T-helper 9 cell (primary cell): Measurements from ENCODE around the gene FAM184A.
A peak's percentile ranks its signal among the peaks of the same experiment; 100 is the strongest.

Experiments used
- DNase-seq: peaks from one replicate; pipeline ENCODE4 v3.0.0-alpha.2; 2020

The FAM184A gene

DNA sequence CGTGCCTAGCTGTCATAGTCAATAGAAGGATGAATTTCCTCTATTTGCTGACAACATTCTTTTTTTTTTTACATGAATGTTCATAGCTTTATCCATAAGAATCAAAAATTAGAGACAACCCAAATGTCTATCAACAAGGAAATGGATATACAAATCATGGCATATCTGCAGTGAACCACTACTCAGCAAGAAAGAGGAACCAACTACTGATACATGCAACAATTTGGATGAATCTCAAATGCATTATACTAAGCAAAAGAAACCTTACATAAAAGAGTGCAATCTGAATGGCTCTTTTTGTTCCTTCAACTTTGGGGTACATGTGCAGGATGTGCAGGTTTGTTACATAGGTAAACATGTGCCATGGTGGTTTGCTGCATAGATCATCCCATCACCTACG lies 125.8 kb downstream of the FAM184A start:
- DNase-seq = no peak

DNA sequence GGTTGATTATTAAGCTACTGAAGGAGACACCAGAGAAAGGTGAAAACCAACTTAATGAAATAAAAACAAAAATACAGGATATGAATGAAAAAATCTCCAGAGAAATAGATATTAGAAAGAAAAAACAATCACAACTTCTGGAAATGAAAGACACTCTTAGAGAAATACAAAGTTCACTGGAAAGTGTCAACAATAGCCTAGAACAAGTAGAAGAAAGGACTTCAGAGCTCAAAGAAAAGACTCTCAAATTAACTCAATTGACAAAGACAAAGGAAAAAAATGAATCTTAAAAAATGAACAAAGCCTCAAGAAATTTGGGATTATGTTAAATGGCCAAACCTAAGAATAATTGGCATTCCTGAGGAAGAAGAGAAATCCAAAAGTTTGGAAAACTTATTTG lies 133.2 kb downstream of the FAM184A start:
- no peak for DNase-seq

DNA sequence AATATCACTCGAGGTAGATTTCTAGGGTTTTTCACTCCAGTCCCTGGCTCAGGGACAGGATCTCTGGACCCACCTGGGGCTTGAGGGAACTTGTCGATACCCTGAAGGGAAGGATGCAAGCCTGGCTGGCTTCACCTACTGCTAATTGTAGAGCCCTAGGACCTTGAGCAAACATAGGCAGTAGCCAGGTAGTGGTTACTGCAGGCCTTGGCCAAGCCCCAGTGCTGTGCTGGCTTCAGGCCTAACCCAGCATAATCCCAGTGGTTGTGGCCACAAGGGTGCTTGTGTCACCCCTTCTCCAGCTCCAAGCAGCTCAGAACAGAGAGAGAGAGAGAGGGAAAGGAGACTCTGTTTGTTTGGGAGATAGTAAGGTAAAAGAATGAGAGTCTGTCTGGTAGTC lies 137.7 kb downstream of the FAM184A start:
- no peak for DNase-seq

DNA sequence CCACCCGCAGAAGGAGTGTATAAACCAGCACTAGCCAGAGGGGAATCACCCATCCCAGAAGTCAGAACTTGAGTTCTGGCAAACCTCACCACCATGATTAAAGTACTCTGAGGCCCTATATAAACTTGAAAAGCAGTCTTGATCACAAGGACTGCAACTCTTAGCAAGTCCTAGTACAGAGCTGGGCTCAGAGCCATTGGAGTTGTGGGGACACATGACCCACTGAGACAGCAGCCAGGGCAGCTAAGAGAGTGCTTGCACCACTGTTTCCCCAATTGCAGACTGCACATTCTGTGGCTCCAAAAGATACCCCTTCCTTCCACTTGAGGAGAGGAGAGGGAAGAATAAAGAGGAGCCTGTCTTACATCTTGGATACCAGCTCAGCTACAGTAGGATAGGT lies 138.8 kb downstream of the FAM184A start:
- DNase-seq = no peak

DNA sequence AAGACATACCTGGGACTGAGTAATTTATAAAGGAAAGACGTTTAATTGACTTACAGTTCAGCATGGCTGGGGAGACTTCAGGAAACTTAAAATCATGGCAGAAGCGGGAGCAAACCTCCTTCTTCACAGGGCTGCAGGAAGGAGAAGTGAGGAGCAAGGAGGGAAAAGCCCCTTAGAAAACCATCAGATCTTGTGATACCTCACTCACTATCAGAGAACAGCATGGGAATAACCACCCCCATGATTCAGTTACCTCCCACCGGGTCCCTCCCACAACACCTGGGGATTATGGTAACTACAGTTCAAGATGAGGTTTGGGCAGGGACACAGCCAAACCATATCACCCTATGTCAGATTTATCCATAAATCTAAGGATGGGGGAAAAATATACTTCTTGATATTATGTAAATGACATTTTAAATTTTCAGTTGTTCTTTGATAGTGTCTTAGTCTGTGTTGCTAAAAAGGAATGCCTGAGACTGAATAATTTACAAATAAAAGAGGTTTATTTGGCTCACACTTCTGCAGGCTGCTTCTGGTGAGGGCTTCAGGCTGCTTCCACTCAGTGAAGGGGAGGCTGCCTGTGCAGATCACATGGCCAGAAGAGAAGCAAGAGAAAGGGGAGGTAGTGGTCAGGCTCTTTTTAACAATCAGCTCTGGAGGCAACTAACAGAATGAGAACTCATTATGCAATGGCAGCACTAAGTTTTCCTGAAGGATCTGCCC lies 142.3 kb downstream of the FAM184A start:
- no peak for DNase-seq

DNA sequence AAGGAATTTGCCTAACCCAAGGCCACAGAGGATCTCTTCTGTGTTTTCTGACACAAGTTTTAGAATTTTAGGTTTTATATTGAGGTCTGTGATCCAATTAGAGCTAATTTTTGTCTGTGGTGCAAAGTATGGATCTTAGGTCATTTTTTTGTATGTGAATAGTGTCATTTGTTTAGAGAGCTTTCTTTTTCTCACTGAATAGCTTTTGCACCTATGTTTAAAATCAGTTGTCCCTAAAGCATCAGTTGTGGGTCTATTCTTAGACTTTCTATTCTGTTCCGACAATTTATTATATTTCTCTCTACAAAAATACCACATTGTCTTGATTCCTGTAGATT lies 143.2 kb downstream of the FAM184A start:
- DNase-seq = no peak

DNA sequence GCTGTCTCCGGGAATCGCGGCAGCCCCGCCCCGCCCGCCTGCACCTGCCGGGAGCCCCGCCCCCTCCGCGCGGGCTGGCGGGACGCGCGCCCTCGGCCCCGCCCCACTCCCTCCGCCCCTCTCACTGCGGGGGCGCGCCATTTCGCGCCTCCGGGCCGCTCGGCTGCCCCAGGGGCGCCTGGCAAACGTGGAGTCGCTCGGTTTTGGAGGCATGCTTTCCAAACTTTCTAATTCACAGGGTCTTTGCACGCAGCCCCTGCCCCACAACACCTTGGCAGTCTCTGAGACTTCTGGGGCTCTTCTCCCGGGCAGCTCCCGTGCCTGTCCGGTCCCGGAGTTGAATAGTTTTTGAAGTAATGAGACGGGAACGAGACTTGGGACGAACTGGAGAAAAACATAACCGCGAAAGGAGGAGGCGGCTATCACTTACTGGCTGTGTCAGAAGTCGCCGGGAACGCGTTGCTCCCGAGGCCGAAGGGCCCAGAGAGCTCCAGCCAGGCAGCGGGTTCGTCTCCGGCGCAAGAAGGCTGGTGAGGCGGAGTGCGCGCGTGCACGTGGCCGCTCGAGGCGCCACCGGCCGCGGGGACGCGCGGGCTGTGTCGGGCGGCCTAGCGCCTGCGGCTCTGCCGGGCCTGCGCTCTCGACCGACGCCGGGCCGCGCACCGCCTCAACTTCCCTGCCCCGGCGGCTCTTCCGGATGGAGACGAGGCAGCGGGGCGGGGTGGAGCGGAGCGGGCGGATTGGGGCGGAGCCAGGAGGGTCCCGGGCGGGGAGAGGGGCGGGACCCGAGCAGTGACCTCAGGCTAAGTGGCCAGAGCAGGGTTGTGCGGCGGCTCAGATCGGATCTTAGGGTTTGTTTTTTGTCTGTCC lies 143.8 kb downstream of the FAM184A start, which contains the start of gene MCM9:
Gene MCM9, minus strand, starts transcription at position 699 of the 870 bp plus-strand sequence. CDS start 3,436 bp downstream, outside the sequence.
- peak; percentile 86 for DNase-seq

DNA sequence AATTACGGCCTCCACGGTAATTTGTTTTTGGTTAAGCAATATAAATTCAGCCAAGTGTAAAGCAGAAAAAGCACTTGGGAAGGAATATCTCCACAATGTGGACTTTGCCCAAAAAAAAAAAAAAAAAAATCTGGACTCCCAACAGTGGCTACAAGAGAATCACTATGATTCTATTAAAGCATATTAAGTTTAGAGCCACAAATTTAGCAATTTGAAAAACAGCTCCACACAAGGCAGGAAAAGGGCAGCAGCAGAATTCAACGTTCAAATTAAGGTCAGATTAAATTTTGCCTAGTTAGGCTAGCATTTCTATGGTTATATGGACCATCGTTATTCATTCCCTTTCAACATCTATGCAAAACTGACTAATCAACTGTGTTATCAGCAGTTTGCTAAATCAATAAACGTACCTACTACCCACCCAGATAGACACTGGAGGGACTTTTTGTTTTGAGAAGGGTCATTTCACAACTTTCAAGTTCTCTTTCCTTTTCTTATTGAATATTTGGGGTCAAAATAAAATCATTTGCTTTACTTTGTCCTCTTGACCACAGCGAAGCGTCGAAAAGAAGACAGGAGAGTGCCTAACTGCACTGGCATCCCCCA lies 144.5 kb downstream of the FAM184A start:
- DNase-seq = no peak

DNA sequence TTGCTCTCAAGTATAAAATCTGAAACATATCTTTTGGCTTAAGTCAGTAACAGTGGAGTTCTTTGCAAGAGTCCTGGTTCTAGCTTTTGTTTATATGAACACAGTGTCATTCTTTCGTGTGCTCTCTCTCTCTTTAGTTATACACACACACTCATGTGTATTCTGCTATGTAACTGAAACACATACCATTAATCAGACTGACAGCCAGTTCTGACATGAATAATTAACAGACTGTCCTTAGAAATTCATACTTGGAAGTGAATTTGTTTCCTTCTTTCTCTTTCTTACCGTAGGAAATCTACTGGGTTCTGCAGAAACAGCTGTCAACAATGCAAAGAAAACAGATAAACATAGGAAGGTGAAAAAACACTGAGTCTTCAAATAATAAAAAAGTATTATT lies 146.0 kb downstream of the FAM184A start:
- no peak for DNase-seq

DNA sequence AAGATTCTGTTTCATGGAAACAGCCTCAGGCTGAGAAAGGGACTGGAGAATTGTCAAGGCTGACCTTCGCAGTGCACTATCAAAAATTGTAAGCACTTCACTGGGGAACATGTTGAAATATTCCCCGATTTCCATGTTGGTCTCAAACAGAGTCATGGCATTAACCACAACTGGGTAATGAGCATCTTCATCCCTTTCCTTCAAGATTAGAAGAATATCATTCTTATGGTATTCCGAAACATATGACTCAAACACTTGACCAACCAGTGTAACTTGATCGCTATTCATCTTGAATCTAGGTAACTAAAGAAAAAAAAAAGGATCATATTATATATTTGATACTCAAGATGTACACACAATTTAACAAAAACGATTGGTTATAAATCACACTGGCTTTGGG lies 147.0 kb downstream of the FAM184A start:
- no peak for DNase-seq

DNA sequence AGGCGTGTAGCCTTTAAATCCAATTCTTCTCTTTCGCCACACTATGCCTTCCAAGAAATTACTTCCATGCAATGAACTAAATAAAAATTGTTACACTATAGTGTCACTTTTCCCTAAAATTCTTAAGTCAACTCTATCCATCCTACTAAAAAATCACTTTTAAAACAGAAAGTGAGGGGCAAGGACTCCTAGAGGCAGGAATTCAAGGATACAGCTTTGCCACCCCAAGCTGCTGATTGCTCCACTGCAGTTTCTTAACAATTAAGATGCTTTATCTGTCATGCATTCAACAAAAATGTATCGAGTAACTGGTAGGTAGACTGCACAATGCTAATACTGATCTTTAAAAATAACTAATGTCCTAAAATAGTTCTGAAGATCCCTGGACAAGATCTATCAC lies 147.8 kb downstream of the FAM184A start:
- no peak for DNase-seq

DNA sequence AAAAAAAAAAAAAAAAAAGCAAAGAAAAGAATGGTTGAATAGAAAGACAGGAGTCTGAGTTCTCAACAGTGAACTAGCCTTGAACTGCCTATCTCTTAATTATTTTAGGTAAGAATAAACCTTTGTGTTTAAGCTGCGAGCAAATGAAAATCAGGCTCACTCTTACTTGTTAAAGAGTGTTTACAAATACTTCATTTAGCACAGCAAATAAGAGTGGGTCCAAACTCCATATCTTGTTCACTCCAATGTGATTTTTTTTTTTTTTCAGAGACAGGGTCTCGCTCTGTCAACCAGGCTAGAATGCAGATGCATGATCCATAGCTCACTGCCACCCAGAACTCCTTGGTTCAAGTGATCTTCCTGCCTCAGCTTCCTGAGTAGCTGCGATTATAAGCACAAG lies 155.4 kb downstream of the FAM184A start:
- no peak for DNase-seq

DNA sequence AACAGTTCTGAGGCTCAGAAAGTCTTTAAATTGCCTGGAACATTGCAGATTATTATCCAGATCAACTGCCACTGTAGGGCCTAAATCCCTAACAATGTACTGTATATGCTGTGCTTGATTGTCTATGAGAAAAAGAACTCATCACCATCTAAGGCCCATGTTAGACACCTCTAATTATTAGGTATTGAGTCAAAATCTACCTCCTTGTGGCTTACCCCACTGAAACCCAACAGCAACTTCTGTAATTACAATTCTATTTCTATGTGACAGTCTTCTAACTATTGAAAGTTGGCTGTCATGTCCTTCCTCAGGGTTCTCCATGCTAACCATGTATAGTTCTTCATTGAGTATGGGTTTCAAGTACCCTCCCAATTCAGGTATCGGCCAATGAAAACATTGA lies 157.4 kb downstream of the FAM184A start:
- no peak for DNase-seq

DNA sequence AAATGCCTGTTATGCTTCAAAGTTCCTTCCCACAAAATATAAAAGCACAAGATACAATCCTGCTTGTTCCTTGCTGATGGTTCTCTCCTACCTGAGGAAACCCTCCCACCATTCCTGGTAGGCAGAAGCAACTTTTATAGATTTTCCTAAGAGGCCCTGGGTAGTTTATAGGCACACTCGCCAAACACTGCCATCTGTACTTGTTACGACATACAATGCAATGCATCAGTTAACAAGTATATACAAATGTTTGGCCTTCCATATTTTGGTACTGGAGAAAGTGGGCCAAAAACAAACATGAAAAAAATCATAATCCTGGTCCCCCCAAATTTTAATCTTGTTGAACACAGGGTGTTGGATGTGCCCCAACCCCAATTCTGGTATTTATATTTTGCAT lies 160.1 kb downstream of the FAM184A start:
- no peak for DNase-seq

DNA sequence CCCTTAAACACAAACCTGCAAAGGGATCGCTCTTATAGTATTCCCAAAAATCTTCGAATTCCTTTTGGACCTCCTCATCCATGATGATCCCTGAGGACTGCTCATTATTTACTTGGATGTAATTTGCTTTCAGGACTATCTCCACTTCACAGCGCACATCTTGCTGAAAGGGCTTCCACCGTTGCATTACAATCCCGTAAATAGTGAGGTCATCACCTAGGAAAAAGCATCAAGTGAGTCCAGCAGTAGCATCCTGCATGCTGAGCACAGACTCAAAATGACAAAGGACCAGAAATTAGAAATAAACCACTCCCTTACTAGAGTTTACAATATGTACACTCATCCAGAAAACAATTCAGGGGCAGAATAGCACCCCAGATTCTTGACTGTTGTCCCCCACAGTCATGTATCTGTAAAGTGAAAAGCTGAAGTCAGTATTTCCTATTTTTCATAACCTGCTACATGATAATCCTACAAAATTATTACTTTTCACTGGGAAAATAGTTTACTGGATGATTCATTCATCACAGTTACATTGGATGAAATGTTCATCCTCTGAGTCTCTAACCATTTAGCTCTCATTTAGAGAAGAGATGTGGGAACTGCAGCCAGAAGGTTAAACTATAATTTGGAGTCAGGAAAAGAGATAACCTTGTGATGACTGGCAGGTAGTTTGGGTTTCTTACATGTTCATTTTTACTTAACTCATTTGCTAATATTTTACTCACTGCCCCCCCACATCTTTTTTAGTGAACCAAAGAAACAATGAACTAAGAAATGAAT lies 160.7 kb downstream of the FAM184A start:
- no peak for DNase-seq

DNA sequence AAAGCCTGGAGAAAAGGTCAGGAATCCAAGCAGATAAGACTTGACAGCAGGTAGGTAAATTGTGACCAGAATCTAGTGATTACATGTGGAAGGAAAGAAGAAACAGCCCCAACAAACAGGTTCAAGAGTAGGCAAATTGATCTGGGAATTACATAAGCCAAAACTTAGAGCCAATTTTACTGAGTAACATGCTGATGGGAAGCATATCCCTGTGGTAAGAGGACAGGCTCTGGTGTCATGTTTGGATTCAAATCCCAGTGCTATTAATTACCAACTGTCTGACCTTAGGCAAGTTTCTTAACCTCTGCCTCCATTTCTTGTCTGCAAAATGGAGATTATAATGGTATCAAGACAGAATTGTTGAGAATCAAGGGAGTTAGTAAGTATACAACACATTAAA lies 163.9 kb downstream of the FAM184A start:
- DNase-seq = no peak

DNA sequence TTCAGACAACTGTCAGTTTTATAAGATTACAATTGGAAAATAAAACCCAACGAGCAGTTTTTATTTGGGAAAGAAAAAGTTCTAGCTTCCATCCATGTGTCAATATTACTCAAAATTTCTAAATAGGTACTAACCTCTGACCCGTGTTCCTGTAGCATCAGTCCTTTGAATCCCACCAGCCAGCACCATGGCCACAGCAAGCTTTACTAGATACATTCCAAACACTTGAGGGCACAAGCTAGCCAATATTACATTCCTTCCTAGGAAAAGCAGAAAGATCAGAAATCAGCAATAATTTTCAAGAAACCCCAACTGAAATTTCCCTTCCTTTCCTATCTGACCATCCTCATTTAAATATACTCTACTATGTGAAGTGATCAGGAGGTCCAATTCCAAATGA lies 165.3 kb downstream of the FAM184A start:
- no peak for DNase-seq

DNA sequence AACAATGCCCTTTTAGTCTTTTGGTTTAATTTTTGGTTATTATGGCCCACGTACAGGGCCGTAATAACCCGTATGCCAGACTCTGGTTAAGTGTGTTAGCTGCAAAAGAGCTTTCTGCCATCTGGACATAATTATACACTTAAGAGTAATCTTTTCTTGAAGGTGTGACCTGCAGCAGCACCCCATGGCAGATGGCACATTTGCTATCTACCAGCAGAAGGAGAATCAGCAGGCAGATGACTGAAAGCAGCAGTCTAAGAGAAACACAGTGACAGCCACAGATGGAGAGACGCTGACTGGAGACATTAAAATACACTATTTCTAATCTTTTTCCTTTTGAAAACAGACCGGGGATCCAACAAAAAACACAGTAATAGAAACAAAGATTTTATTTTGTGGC lies 165.8 kb downstream of the FAM184A start:
- no peak for DNase-seq
